HG02840 (cell line): ENCODE results near the gene SDK1.

ENCODE experiments used
- ATAC-seq: cut with Tn5 transposase; IDR thresholded peaks from one replicate; pipeline ENCODE4 v1.9.1; 2021; ENCODE audit warnings: mild to moderate bottlenecking, moderate library complexity, moderate number of reproducible peaks; ENCODE audit not compliant: unreplicated experiment, low FRiP score

The SDK1 gene

GRCh38 chr7:3636131-3636860 is 335.2 kb downstream of the SDK1 start:
- no peak for ATAC-seq

GRCh38 chr7:3639253-3639652 is 338.2 kb downstream of the SDK1 start:
- no peak for ATAC-seq

- ATAC-seq: no peak
Observed at GRCh38 chr7:3641582-3641981, 340.5 kb downstream of the SDK1 start.

- ATAC-seq: no peak
Observed at GRCh38 chr7:3643091-3643490, 342.0 kb downstream of the SDK1 start.

- ATAC-seq: no peak
Observed at GRCh38 chr7:3648276-3648675, 347.2 kb downstream of the SDK1 start.

- ATAC-seq: no peak
Observed at GRCh38 chr7:3649250-3649649, 348.2 kb downstream of the SDK1 start.

GRCh38 chr7:3649678-3650440 is 348.8 kb downstream of the SDK1 start:
- no peak for ATAC-seq

GRCh38 chr7:3650844-3651243 is 349.8 kb downstream of the SDK1 start:
- ATAC-seq: no peak

GRCh38 chr7:3655635-3656034 is 354.6 kb downstream of the SDK1 start:
- no peak for ATAC-seq

GRCh38 chr7:3657206-3657605 is 356.2 kb downstream of the SDK1 start:
- no peak for ATAC-seq

- no peak for ATAC-seq
Observed at GRCh38 chr7:3668743-3669142, 367.7 kb downstream of the SDK1 start.

GRCh38 chr7:3670898-3671297 is 369.8 kb downstream of the SDK1 start:
- ATAC-seq: no peak

- no peak for ATAC-seq
Observed at GRCh38 chr7:3673524-3673923, 372.5 kb downstream of the SDK1 start.

- ATAC-seq: no peak
Observed at GRCh38 chr7:3678314-3678810, 377.3 kb downstream of the SDK1 start.

- no peak for ATAC-seq
Observed at GRCh38 chr7:3682028-3682710, 381.1 kb downstream of the SDK1 start.

- no peak for ATAC-seq
Observed at GRCh38 chr7:3683546-3684539, 382.8 kb downstream of the SDK1 start.

- ATAC-seq: no peak
Observed at GRCh38 chr7:3688071-3688470, 387.0 kb downstream of the SDK1 start.

- no peak for ATAC-seq
Observed at GRCh38 chr7:3688842-3689241, 387.8 kb downstream of the SDK1 start.

- ATAC-seq: no peak
Observed at GRCh38 chr7:3691478-3692158, 390.6 kb downstream of the SDK1 start.
